Adipocyte (in vitro differentiated cells): Measurements from ENCODE around the gene KCNIP4.

Source experiments
- DNase-seq: peaks from one replicate; pipeline ENCODE4 v3.0.0-alpha.2; 2015; ENCODE audit warnings: low read depth
- H3K27me3 ChIP-seq: replicated peaks from 2 replicates; pipeline ENCODE4 v1.7.0; 2013; ENCODE audit warnings: mild to moderate bottlenecking, low read length, moderate library complexity; ENCODE audit not compliant: control insufficient read depth, insufficient read depth
- H3K36me3 ChIP-seq: 2 replicates; pipeline ENCODE4 v1.7.0; 2013; ENCODE audit warnings: low read length, mild to moderate bottlenecking, moderate library complexity; ENCODE audit not compliant: control insufficient read depth, insufficient read depth, severe bottlenecking
- H3K4me1 ChIP-seq: 2 replicates; pipeline ENCODE4 v1.7.0; 2013; ENCODE audit warnings: mild to moderate bottlenecking, low read length, moderate library complexity; ENCODE audit not compliant: control insufficient read depth, insufficient read depth
- H3K4me3 ChIP-seq: 2 replicates; pipeline ENCODE4 v1.7.0; 2013; ENCODE audit warnings: mild to moderate bottlenecking, low read length, moderate library complexity
- H3K9ac ChIP-seq: 2 replicates; pipeline ENCODE4 v1.7.0; 2013; ENCODE audit warnings: mild to moderate bottlenecking, low read length, moderate library complexity
- H3K9me3 ChIP-seq: 2 replicates; pipeline ENCODE4 v1.7.0; 2013; ENCODE audit warnings: mild to moderate bottlenecking, low read length, moderate library complexity; ENCODE audit not compliant: control insufficient read depth

KCNIP4 gene

GRCh38 chr4:21801661-21802385, 146.7 kb downstream of the KCNIP4 start:
- DNase-seq, result peak; percentile 35

GRCh38 chr4:21795091-21795490, 153.5 kb downstream of the KCNIP4 start:
- Histone ChIP-seq H3K4me3 (no peak overlapping the region), H3K36me3 (no peaks in the 10 kb centered on the region), H3K27me3 (no peaks in the 10 kb centered on the region), H3K4me1 (peaks cover 11% of the 10 kb centered on the region), H3K9me3 (peaks cover 5% of the 10 kb centered on the region), H3K9ac (no peak overlapping the region)
- DNase-seq, result peak; percentile 35

More at GRCh38 chr4:21801661-21802385, 146.7 kb downstream of the KCNIP4 start:
- H3K9me3 ChIP-seq, result no peaks in the 10 kb centered on the region
- no peaks in the 10 kb centered on the region for H3K27me3 ChIP-seq
- H3K4me3 ChIP-seq, result no peak overlapping the region
- no peaks in the 10 kb centered on the region for H3K36me3 ChIP-seq
- peak overlapping the region; percentile 63 for H3K9ac ChIP-seq
- H3K4me1 ChIP-seq, result peaks cover 4% of the 10 kb centered on the region

GRCh38 chr4:21792736-21793135, 155.8 kb downstream of the KCNIP4 start:
- Histone ChIP-seq H3K27me3 (no peaks in the 10 kb centered on the region), H3K4me1 (peaks cover 11% of the 10 kb centered on the region)

GRCh38 chr4:21790438-21791029, 158.0 kb downstream of the KCNIP4 start:
- Histone ChIP-seq H3K4me3 (no peak overlapping the region), H3K9ac (peak overlapping the region; percentile 39), H3K27me3 (no peaks in the 10 kb centered on the region), H3K9me3 (peaks cover 5% of the 10 kb centered on the region), H3K36me3 (no peaks in the 10 kb centered on the region), H3K4me1 (peaks cover 11% of the 10 kb centered on the region)
- DNase-seq, result peak; percentile 80

More at GRCh38 chr4:21792736-21793135, 155.8 kb downstream of the KCNIP4 start:
- Histone ChIP-seq H3K9me3 (peaks cover 5% of the 10 kb centered on the region), H3K36me3 (no peaks in the 10 kb centered on the region), H3K4me3 (no peak overlapping the region), H3K9ac (no peak overlapping the region)
- no peak for DNase-seq

- H3K4me3 ChIP-seq, result no peak overlapping the region
- H3K27me3 ChIP-seq, result no peaks in the 10 kb centered on the region
- H3K9ac ChIP-seq, result no peak overlapping the region
- no peaks in the 10 kb centered on the region for H3K36me3 ChIP-seq
- no peaks in the 10 kb centered on the region for H3K9me3 ChIP-seq
- no peaks in the 10 kb centered on the region for H3K4me1 ChIP-seq
- DNase-seq, result peak; percentile 19
These were observed 168.4 kb downstream of the KCNIP4 start for GRCh38 chr4:21780148-21780547.

GRCh38 chr4:21778702-21779101, 169.9 kb downstream of the KCNIP4 start:
- Histone ChIP-seq H3K9ac (no peak overlapping the region), H3K27me3 (no peaks in the 10 kb centered on the region), H3K9me3 (no peaks in the 10 kb centered on the region), H3K4me3 (no peak overlapping the region), H3K4me1 (no peaks in the 10 kb centered on the region), H3K36me3 (no peaks in the 10 kb centered on the region)
- DNase-seq, result no peak

- Histone ChIP-seq H3K9ac (no peak overlapping the region), H3K9me3 (no peaks in the 10 kb centered on the region), H3K4me3 (no peak overlapping the region), H3K27me3 (no peaks in the 10 kb centered on the region), H3K4me1 (no peaks in the 10 kb centered on the region), H3K36me3 (no peaks in the 10 kb centered on the region)
- no peak for DNase-seq
These were observed 172.9 kb downstream of the KCNIP4 start for GRCh38 chr4:21775703-21776102.

- DNase-seq, result peak; percentile 70
- Histone ChIP-seq H3K9ac (no peak overlapping the region), H3K36me3 (no peaks in the 10 kb centered on the region), H3K4me3 (no peak overlapping the region), H3K27me3 (no peaks in the 10 kb centered on the region), H3K9me3 (no peaks in the 10 kb centered on the region), H3K4me1 (peaks cover 6% of the 10 kb centered on the region)
These were observed 179.0 kb downstream of the KCNIP4 start for GRCh38 chr4:21769404-21770147.

GRCh38 chr4:21768349-21769310, 179.9 kb downstream of the KCNIP4 start:
- no peaks in the 10 kb centered on the region for H3K36me3 ChIP-seq
- peak; percentile 84 for DNase-seq
- no peak overlapping the region for H3K4me3 ChIP-seq
- H3K9me3 ChIP-seq, result no peaks in the 10 kb centered on the region
- H3K27me3 ChIP-seq, result no peaks in the 10 kb centered on the region
- H3K4me1 ChIP-seq, result peaks cover 6% of the 10 kb centered on the region
- H3K9ac ChIP-seq, result no peak overlapping the region

- peak; percentile 81 for DNase-seq
- Histone ChIP-seq H3K4me1 (peaks cover 6% of the 10 kb centered on the region), H3K4me3 (no peak overlapping the region), H3K9me3 (no peaks in the 10 kb centered on the region), H3K9ac (no peak overlapping the region), H3K36me3 (no peaks in the 10 kb centered on the region), H3K27me3 (no peaks in the 10 kb centered on the region)
These were observed 182.7 kb downstream of the KCNIP4 start for GRCh38 chr4:21765810-21766407.
